IPS-18c (cell line): Measurements from ENCODE around the gene CCDC73.
A peak's percentile ranks its signal among the peaks of the same experiment; 100 is the strongest.
"Not testable (repeated sequence)": the region's sequence is repeated elsewhere in the genome, so short reads cannot be mapped to it uniquely, and the experiment has no call there.

Experiments
- H3K4me3 ChIP-seq: 2 replicates; pipeline ENCODE4 v1.7.0; 2013; ENCODE audit warnings: low read depth, mild to moderate bottlenecking, low read length, moderate library complexity; ENCODE audit not compliant: insufficient read depth
- H3K9me3 ChIP-seq: one replicate; pipeline ENCODE4 v1.6.1; 2013; ENCODE audit warnings: mild to moderate bottlenecking, low read length, moderate library complexity; ENCODE audit not compliant: control insufficient read depth, insufficient read depth

The CCDC73 gene

GRCh38 chr11:32658639-32659406 is 135.6 kb downstream of the CCDC73 start:
- Histone ChIP-seq H3K9me3 (no peaks in the 10 kb centered on the region), H3K4me3 (no peak overlapping the region)

- Histone ChIP-seq H3K9me3 (no peaks in the 10 kb centered on the region), H3K4me3 (no peak overlapping the region)
These were observed 150.9 kb downstream of the CCDC73 start for GRCh38 chr11:32643526-32643925.

GRCh38 chr11:32641361-32641760 is 153.1 kb downstream of the CCDC73 start:
- Histone ChIP-seq H3K9me3 (no peaks in the 10 kb centered on the region), H3K4me3 (no peak overlapping the region)

- no peaks in the 10 kb centered on the region for H3K9me3 ChIP-seq
- no peak overlapping the region for H3K4me3 ChIP-seq
These were observed 158.6 kb downstream of the CCDC73 start for GRCh38 chr11:32635819-32636218.

- no peak overlapping the region for H3K4me3 ChIP-seq
These were observed 163.6 kb downstream of the CCDC73 start for GRCh38 chr11:32630844-32631243.

GRCh38 chr11:32616903-32617302 is 177.6 kb downstream of the CCDC73 start:
- H3K9me3 ChIP-seq, result no peaks in the 10 kb centered on the region
- no peak overlapping the region for H3K4me3 ChIP-seq

More at GRCh38 chr11:32630844-32631243, 163.6 kb downstream of the CCDC73 start:
- no peaks in the 10 kb centered on the region for H3K9me3 ChIP-seq

- H3K9me3 ChIP-seq, result no peaks in the 10 kb centered on the region
- H3K4me3 ChIP-seq, result no peak overlapping the region
These were observed 179.0 kb downstream of the CCDC73 start for GRCh38 chr11:32615422-32615821.

GRCh38 chr11:32613500-32614151 is 180.8 kb downstream of the CCDC73 start:
- Histone ChIP-seq H3K9me3 (no peaks in the 10 kb centered on the region), H3K4me3 (no peak overlapping the region)

- no peak overlapping the region for H3K4me3 ChIP-seq
- H3K9me3 ChIP-seq, result peaks cover 5% of the 10 kb centered on the region
These were observed 183.6 kb downstream of the CCDC73 start for GRCh38 chr11:32610797-32611352.

- not testable (repeated sequence) for H3K9me3 ChIP-seq, H3K4me3 ChIP-seq
These were observed 185.6 kb downstream of the CCDC73 start for GRCh38 chr11:32608826-32609225.

GRCh38 chr11:32606220-32606619 is 188.2 kb downstream of the CCDC73 start:
- H3K9me3 ChIP-seq, result peaks cover 5% of the 10 kb centered on the region
- H3K4me3 ChIP-seq, result no peak overlapping the region

GRCh38 chr11:32602657-32603415 is 191.6 kb downstream of the CCDC73 start:
- Histone ChIP-seq H3K9me3 (no peaks in the 10 kb centered on the region), H3K4me3 (no peak overlapping the region)

- H3K4me3 ChIP-seq, result no peak overlapping the region
- no peaks in the 10 kb centered on the region for H3K9me3 ChIP-seq
These were observed 196.5 kb downstream of the CCDC73 start for GRCh38 chr11:32597921-32598320.

- not testable (repeated sequence) for H3K4me3 ChIP-seq, H3K9me3 ChIP-seq
These were observed 198.3 kb downstream of the CCDC73 start for GRCh38 chr11:32596114-32596513.

- H3K4me3 ChIP-seq, result no peak overlapping the region
- no peaks in the 10 kb centered on the region for H3K9me3 ChIP-seq
These were observed 200.2 kb downstream of the CCDC73 start for GRCh38 chr11:32594272-32594671.

GRCh38 chr11:32586576-32587190 is 207.8 kb downstream of the CCDC73 start:
- H3K9me3 ChIP-seq, result no peaks in the 10 kb centered on the region
- H3K4me3 ChIP-seq, result no peak overlapping the region

- H3K4me3 ChIP-seq, result peak overlapping the region; percentile 98
- H3K9me3 ChIP-seq, result no peaks in the 10 kb centered on the region
These were observed 209.5 kb downstream of the CCDC73 start for GRCh38 chr11:32584921-32585320.
